ENCODE data around the gene TESK1. TPM values are rescaled to one million over a fixed set of nuclear protein-coding genes. Genes with fewer than 3 reads are reported as not detected.

The TESK1 gene
- total and polyA plus RNA-seq, 2 experiments from 2014 or later: 6.8 to 10.7 TPM

GRCh38 chr9:35628389-35628991 lies 23.4 kb downstream of the TESK1 start:
- H3K27ac ChIP-seq (ENCODE audit: low read depth): no peak overlapping the region
- H3F3A ChIP-seq (replicated peaks; ENCODE audit: low read depth): 0 out of 2 replicates have a peak, but pooled peaks cover 3% of the 10 kb centered on the region
- H3K27me3 Mint-ChIP-seq (ENCODE audit: insufficient read depth, low read depth, poor library complexity): peaks cover 5% of the 10 kb centered on the region
- no peak overlapping the region for H3K4me2 ChIP-seq
- ATAC-seq: no peak
- no peaks in the 10 kb centered on the region for H3K79me2 ChIP-seq (replicated peaks; ENCODE audit: insufficient read depth)
- no peaks in the 10 kb centered on the region for H3K9me3 Mint-ChIP-seq
- H3K9me2 ChIP-seq (ENCODE audit: insufficient read depth): 0 out of 2 replicates have a peak, but pooled peaks cover 3% of the 10 kb centered on the region
- H3K4me1 Mint-ChIP-seq: no peaks in the 10 kb centered on the region
- H3K36me3 ChIP-seq (ENCODE audit: insufficient read depth): no peaks in the 10 kb centered on the region
- no peak overlapping the region for H2AFZ ChIP-seq
- no peak overlapping the region for H3K27ac Mint-ChIP-seq
- no peak overlapping the region for H3K4me3 ChIP-seq
- no peak overlapping the region for H3K4me3 Mint-ChIP-seq
- H3K27me3 ChIP-seq (ENCODE audit: insufficient read depth): no peaks in the 10 kb centered on the region
- DNase-seq (ENCODE audit: low spot score): no peak
- no peaks in the 10 kb centered on the region for H3K36me3 Mint-ChIP-seq (ENCODE audit: low read depth)
- H4K20me1 ChIP-seq (replicated peaks; ENCODE audit: insufficient read depth): no peaks in the 10 kb centered on the region
- no peaks in the 10 kb centered on the region for H3K4me1 ChIP-seq (ENCODE audit: insufficient read depth)
- no peak for TF ChIP-seq JUNB (IDR thresholded peaks at IDR 0.05; ENCODE audit: unreplicated experiment)
- no peak for TF ChIP-seq ZNF462 (CRISPR knock-in tag; IDR thresholded peaks at IDR 0.05)
- TF ChIP-seq POLR2AphosphoS5 (IDR thresholded peaks at IDR 0.05; ENCODE audit: low read depth): no peak
- TF ChIP-seq NANOG (IDR thresholded peaks at IDR 0.05; ENCODE audit: borderline replicate concordance): no peak
- TF ChIP-seq STAT1 (IDR thresholded peaks at IDR 0.05; ENCODE audit: unreplicated experiment): no peak
- TF ChIP-seq EZH2 (IDR thresholded peaks at IDR 0.05; ENCODE audit: low read depth, unreplicated experiment): no peak
- TF ChIP-seq, protein P1, sequence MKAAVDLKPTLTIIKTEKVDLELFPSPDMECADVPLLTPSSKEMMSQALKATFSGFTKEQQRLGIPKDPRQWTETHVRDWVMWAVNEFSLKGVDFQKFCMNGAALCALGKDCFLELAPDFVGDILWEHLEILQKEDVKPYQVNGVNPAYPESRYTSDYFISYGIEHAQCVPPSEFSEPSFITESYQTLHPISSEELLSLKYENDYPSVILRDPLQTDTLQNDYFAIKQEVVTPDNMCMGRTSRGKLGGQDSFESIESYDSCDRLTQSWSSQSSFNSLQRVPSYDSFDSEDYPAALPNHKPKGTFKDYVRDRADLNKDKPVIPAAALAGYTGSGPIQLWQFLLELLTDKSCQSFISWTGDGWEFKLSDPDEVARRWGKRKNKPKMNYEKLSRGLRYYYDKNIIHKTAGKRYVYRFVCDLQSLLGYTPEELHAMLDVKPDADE (IDR thresholded peaks at IDR 0.05): no peak
- TF ChIP-seq, protein P2, sequence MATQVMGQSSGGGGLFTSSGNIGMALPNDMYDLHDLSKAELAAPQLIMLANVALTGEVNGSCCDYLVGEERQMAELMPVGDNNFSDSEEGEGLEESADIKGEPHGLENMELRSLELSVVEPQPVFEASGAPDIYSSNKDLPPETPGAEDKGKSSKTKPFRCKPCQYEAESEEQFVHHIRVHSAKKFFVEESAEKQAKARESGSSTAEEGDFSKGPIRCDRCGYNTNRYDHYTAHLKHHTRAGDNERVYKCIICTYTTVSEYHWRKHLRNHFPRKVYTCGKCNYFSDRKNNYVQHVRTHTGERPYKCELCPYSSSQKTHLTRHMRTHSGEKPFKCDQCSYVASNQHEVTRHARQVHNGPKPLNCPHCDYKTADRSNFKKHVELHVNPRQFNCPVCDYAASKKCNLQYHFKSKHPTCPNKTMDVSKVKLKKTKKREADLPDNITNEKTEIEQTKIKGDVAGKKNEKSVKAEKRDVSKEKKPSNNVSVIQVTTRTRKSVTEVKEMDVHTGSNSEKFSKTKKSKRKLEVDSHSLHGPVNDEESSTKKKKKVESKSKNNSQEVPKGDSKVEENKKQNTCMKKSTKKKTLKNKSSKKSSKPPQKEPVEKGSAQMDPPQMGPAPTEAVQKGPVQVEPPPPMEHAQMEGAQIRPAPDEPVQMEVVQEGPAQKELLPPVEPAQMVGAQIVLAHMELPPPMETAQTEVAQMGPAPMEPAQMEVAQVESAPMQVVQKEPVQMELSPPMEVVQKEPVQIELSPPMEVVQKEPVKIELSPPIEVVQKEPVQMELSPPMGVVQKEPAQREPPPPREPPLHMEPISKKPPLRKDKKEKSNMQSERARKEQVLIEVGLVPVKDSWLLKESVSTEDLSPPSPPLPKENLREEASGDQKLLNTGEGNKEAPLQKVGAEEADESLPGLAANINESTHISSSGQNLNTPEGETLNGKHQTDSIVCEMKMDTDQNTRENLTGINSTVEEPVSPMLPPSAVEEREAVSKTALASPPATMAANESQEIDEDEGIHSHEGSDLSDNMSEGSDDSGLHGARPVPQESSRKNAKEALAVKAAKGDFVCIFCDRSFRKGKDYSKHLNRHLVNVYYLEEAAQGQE (IDR thresholded peaks at IDR 0.05; ENCODE audit: unreplicated experiment): no peak
- TF ChIP-seq EZH2phosphoT487 (IDR thresholded peaks at IDR 0.05; ENCODE audit: unreplicated experiment): no peak
- TF ChIP-seq CREB1 (CRISPR knock-in tag; IDR thresholded peaks at IDR 0.05; ENCODE audit: low read depth): no peak
- TF ChIP-seq ZNF114 (CRISPR knock-in tag; IDR thresholded peaks at IDR 0.05): no peak
- TF ChIP-seq ZNF331 (CRISPR knock-in tag; IDR thresholded peaks at IDR 0.05; ENCODE audit: low read depth): no peak
- TF ChIP-seq CTCF (conservative IDR thresholded peaks at IDR 0.05; ENCODE audit: low read depth in 2 of 2): no peak
